GM21723 (cell line): ENCODE measurements around the gene ATP10A.

ENCODE experiments used
- ATAC-seq: cut with Tn5 transposase; IDR thresholded peaks from one replicate; pipeline ENCODE4 v1.9.1; 2021; ENCODE audit warnings: mild to moderate bottlenecking, moderate library complexity; ENCODE audit not compliant: unreplicated experiment

The ATP10A gene

GRCh38 chr15:25797035-25797434, 66.1 kb downstream of the ATP10A start:
- ATAC-seq: no peak

- ATAC-seq: no peak
Observed at GRCh38 chr15:25796395-25796794, 66.7 kb downstream of the ATP10A start.

DNA sequence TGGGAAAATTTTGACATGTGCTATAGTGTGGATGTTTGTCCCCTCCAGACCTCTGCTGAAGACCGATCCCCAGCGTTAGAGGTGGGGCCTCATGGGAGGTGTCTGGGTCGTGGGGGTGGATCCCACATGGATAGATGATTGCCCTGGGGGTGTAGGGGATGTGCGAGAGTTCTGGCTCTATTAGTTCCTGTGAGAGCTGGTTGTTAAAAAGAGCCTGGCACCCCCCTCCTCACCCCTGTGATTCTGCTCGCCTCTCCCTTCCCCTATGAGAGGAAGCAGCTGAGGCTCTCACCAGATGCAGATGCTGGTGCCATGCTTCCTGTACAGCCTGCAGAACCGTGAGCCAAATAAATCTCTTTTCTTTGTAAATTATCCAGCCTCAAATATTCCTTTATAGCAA, 67.4 kb downstream of the ATP10A start:
- no peak for ATAC-seq

DNA sequence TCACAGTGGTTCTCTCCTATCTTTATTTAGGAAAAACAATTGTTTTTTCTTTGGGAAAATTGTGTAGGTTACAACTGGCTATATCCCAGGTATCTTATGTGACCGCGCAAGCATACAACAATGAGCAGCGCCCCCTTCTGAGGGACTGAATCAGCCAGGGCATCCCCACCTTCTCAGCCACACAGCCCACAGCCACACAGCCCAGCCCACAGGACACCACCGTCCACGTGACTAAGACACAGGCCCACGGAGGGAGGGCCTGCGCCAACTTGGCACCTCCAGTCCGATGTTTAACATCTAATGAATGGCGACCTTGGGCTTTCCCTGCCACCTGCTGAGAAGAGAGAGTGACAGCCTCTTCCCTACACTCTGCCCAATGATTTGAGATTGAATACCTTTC, 68.1 kb downstream of the ATP10A start:
- no peak for ATAC-seq

GRCh38 chr15:25793354-25794050, 69.6 kb downstream of the ATP10A start:
- ATAC-seq: peak; percentile 93

DNA sequence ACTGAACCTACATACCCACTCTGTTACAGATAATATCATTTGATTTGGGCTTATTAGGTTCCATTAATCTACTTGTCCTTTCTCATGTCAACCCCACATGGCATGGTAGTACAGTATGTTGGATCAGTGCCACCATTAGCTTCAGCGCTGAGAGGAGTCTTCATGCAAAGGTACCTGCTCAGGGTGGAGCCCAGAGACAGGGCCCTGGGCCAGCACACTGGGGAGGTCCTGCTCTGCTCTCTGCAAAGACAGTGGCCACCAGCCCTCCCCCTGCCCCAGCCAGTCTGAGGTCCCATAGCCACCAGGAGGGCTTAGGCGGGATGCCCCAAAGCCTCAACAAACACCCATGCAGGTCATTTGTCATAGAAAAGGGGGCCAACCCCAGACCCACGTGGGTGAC, 71.0 kb downstream of the ATP10A start:
- ATAC-seq: no peak

DNA sequence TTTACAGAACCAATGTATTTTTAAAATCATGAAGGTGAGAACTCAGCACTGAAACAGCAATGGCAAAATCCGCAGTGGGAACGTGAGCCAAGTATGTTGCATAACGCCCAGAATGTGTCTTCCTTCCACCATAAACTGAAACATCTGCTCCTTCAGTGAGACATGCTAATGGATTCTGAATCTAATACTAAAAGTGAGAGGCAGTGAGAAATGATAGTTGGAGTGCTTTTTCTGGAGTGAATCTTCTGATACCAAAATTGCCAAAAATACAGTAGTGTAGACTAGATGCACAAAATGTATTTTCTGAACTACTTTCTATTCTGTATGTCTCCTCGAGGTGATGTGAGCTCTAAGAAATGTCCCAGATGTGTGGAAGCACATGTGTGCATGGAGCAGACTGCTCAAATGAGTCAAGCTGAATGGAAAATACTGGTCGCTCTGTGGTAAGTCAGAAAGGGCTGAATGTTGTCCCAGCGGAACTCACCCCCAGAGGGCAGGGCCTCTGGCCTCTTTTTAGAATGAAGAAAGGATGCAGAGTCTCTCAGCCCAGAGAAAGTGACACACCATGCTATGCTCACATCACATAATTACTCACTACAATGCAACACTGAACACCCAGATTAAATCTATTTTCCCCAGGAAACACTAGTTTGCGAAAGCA, 73.0 kb downstream of the ATP10A start:
- ATAC-seq: no peak

DNA sequence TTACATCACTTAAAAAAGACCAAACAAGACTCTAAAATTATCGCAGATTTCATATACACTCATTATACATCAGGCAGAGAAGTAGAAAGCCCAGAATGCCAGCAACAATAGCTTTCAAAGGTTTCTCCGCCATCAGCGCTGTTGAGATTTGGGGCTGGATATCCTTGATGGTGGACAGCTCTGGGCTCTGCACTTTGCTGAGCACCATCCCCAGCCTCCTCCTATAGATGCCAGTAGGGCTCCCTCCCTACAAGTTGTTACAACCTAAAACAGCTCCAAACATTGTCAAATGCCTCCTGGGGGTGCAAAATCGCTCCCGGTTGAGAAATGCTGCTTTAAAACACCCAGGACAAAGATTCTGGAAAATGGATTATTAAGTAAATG, 73.5 kb downstream of the ATP10A start:
- no peak for ATAC-seq

- ATAC-seq: no peak
Observed at GRCh38 chr15:25789211-25789610, 73.9 kb downstream of the ATP10A start.

- no peak for ATAC-seq
Observed at GRCh38 chr15:25787855-25788520, 75.1 kb downstream of the ATP10A start.

GRCh38 chr15:25787381-25787780, 75.7 kb downstream of the ATP10A start:
- no peak for ATAC-seq

DNA sequence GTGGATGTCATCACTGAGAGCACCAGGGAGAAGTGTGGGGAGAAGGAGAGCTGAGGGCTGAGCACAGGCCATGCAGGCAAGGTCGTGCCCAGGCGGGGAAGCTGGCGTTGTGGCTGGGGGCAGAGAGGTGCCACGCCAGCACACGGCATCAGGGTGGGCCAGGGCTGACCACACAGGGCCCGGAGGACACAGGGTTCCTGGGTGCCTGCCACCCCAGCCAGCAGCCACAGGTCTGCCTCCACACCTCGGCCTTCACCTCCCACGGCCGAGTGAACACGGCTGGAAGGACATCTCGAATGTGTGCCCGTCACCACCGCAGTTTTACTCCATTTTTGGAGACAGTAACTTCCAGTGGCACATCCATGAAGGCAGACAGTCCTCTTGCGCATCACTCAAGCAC, 77.1 kb downstream of the ATP10A start:
- ATAC-seq: no peak

GRCh38 chr15:25785641-25786025, 77.5 kb downstream of the ATP10A start:
- ATAC-seq: no peak

DNA sequence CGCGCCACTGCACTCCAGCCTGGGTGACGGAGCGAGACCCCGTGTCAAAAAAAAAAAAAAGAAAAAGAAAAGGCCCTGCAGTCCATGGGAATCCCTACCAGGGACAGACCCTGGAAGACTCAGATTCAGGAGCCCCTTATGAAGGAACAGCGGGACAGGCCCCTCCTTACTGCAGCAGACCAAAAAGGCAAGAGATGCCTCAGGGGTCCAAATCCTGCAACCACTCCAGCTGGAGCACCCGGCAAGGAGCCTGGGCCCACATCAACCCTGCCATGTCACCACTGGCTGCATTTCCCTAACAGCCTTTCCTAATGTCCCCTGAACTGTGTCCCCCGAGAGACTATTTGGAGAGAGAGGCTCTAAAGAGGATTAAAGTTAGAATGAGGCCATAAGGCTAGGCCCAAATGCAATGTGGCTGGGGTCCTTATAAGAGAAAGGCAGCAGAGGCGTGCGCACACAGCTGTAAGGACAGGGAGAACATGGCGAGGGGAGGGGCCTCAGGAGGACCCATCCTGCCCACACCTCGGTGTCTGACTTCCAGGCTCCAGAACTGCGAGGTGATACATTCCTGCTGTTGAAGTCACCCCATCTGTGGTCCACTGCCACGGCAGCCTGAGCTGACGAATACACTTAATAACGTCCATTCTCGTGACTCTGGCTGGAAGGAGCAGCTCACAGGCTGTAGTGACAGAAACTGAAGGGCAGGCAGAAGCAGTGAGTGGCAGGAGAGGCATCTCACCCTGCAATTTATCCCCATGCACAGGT, 78.1 kb downstream of the ATP10A start:
- ATAC-seq: no peak

DNA sequence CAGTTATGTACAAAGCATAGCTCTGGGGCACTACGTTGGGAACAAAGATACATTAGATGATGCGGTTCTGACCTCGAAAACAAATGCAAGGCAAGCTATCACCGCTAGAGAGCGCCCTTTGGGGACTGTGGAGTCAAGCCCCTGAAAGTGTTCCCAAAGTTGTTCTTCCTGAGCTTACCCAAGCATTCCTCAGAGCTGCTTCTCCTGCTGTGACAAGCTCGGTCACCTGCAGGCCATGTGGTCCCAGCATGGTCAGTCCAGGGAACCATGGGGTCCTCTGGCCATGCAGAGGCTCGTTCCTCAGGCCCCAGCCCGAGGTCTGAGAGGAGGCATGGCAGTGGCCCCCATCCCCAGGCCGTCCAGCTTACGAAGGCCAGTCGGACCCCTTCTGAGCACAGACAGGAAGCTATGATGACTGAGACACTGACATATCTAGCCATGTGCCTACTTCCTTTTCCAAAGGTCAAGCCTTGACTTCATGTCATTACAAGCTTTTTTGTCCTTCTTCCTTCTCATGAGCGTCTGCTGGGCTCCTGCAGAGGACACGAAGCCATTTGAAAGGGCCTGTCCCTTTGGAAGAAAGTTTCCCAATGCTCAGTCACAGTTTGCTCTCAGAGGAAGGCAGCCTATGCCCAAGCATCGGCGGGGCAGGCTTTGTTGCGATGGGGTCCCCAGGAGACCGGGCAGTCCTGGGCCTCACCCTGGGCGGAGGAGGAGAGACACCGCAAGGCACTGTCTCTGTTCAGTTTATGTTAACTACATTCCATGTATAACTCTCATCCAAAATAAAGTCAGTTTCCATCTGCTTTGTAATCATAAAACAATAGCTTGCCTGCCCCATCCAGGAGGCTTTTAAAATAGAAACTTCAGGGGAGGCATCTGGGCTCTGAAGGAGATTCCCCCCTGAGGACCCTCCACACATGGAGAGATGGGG, 79.3 kb downstream of the ATP10A start:
- no peak for ATAC-seq

- no peak for ATAC-seq
Observed at GRCh38 chr15:25783134-25783533, 80.0 kb downstream of the ATP10A start.

GRCh38 chr15:25780479-25781255, 82.5 kb downstream of the ATP10A start:
- ATAC-seq: no peak

DNA sequence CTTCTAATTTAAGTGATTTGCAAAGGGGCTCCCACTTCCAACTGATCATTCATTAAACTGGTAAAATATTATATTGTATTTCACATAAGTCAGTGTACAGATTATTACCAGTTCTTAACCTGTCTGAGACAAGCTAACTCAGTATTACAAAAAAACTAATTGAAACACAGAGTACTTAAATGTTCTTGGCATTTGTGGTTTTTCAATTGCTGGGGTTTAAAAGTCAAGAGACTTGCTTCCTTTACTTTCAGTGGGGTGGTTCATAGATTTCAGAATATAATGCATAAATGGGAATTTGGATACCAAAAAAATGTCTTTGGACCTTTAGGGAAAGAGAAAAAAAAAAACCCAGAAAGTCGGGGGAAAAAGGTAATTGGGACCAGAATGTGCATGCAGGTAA, 85.0 kb downstream of the ATP10A start:
- no peak for ATAC-seq

DNA sequence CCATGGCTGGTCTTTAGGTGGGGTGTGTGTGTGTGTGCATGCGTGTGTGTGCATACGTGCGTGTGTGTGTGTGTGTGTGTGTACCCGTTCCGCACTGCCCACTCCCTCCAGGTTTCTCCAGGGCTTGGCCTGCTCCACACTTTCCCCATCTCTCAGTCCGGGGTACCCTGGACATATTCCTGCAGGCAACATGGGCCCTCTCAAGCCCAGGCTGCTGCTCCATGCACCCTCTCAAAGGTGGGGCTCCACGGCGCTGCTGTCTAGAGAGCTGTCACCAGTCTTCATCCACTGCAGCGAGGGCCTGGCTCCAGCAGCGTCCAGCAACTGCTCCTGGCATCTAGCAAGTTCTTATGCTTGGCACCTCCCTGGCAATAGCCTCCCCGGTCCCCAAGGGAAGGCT, 86.1 kb downstream of the ATP10A start:
- ATAC-seq: no peak
